ENCODE results near the gene PTPN2. TPM values are rescaled to one million over a fixed set of nuclear protein-coding genes. Genes with fewer than 3 reads are reported as not detected.

Gene PTPN2
- total RNA-seq, 2 experiments from 2014 or later: 49.4 to 53.8 TPM

DNA sequence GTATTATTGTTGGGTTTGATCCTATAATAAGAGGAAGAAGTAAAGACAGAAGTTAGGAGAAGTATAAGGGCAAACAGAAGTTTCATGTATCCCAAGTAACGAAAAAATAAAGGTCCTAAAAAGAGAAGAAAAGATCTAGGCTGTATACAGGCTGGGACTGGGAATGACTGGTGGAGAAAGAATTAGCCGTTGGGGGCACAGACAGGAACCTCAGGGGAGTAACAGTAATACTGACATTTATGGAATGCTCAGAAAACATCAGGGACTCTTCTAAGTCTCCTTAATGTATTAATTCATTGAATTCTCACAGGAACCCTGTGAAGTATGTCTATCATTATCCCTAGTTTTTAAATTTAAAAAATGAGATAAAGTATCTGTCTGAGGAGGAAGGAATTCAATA is 67.6 kb downstream of the PTPN2 start:
- no peaks in the 10 kb centered on the region for H3K9me3 Mint-ChIP-seq
- intact Hi-C loops (cut with DNase I, micrococcal nuclease): no loop called here
- H3K36me3 ChIP-seq (ENCODE audit: insufficient read depth, low read length): peaks cover 60% of the 10 kb centered on the region
- ChIA-PET CTCF (no interaction called here), POLR2A (no interaction called here)
- no peak overlapping the region for H3K4me3 Mint-ChIP-seq
- H3K4me1 Mint-ChIP-seq (ENCODE audit: low read depth): no peaks in the 10 kb centered on the region
- TF ChIP-seq, protein P1, sequence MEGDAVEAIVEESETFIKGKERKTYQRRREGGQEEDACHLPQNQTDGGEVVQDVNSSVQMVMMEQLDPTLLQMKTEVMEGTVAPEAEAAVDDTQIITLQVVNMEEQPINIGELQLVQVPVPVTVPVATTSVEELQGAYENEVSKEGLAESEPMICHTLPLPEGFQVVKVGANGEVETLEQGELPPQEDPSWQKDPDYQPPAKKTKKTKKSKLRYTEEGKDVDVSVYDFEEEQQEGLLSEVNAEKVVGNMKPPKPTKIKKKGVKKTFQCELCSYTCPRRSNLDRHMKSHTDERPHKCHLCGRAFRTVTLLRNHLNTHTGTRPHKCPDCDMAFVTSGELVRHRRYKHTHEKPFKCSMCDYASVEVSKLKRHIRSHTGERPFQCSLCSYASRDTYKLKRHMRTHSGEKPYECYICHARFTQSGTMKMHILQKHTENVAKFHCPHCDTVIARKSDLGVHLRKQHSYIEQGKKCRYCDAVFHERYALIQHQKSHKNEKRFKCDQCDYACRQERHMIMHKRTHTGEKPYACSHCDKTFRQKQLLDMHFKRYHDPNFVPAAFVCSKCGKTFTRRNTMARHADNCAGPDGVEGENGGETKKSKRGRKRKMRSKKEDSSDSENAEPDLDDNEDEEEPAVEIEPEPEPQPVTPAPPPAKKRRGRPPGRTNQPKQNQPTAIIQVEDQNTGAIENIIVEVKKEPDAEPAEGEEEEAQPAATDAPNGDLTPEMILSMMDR (IDR thresholded peaks at IDR 0.05): no peak
- peaks cover 81% of the 10 kb centered on the region for H3K36me3 Mint-ChIP-seq (ENCODE audit: low read depth)
- H3K27me3 ChIP-seq (ENCODE audit: control insufficient read depth in 1 of 2, insufficient read depth in 2 of 2, low read length in 2 of 2): no peaks in the 10 kb centered on the region
- ATAC-seq (ENCODE audit: poor library complexity) (no peak), DNase-seq (no peak)
- H3K27ac ChIP-seq (ENCODE audit: low read depth in 1 of 2, low read length in 2 of 2): no peak overlapping the region
- H3K4me3 ChIP-seq (ENCODE audit: low read length): no peak overlapping the region
- no peaks in the 10 kb centered on the region for H3K4me1 ChIP-seq (ENCODE audit: insufficient read depth, low read length)
- H3K27me3 Mint-ChIP-seq: no peaks in the 10 kb centered on the region
- no peak overlapping the region for H3K27ac Mint-ChIP-seq
- no peaks in the 10 kb centered on the region for H3K9me3 ChIP-seq (ENCODE audit: control insufficient read depth in 1 of 2, insufficient read depth in 1 of 2, low read length in 2 of 2)

DNA sequence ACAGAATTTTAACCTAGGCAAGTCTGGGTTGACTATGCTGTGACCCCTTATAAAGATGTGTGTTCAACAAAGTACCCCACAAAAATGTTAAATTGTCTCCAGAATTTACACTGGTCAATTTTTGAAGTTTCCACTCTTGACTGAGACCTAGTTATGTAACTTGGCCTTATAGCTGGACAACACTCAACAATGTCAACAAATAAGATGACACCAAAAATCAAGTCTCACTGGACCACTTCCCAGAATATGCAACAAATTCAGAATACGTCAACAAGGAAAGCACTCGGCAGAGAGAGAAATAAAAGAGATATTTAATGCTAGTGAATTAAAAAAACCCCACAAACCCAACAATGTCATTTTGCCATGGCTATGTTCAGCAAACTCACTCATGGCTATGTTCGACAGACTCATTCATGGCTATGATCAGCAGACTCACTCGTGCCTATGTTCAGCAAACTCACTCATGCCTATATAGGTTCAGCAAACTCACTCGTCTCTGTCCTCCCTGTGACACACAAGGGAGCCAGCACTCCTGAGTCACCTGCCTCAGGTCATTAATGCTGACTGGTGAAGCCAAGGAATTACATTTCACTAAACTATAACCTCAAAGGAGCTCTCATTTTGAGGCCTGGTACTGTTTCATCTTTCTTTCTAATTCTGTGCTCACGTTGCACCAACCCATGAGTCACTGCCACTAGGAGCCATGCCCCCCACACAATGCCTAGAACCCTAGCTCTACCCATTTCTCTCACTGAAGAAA is 72.7 kb downstream of the PTPN2 start:
- H3K36me3 ChIP-seq (ENCODE audit: insufficient read depth, low read length): peaks cover 48% of the 10 kb centered on the region
- no peak overlapping the region for H3K4me3 ChIP-seq (ENCODE audit: low read length)
- H3K9me3 ChIP-seq (ENCODE audit: control insufficient read depth in 1 of 2, insufficient read depth in 1 of 2, low read length in 2 of 2): no peaks in the 10 kb centered on the region
- peaks cover 5% of the 10 kb centered on the region for H3K9me3 Mint-ChIP-seq
- ChIA-PET POLR2A (no interaction called here), CTCF (no interaction called here)
- no peaks in the 10 kb centered on the region for H3K27me3 ChIP-seq (ENCODE audit: control insufficient read depth in 1 of 2, insufficient read depth in 2 of 2, low read length in 2 of 2)
- ATAC-seq (ENCODE audit: poor library complexity): no peak
- no peaks in the 10 kb centered on the region for H3K27me3 Mint-ChIP-seq
- intact Hi-C loops (cut with DNase I, micrococcal nuclease): no loop called here
- no peak overlapping the region for H3K4me3 Mint-ChIP-seq
- no peaks in the 10 kb centered on the region for H3K4me1 ChIP-seq (ENCODE audit: insufficient read depth, low read length)
- H3K36me3 Mint-ChIP-seq (ENCODE audit: low read depth): peaks cover 92% of the 10 kb centered on the region
- TF ChIP-seq, protein P1 (IDR thresholded peaks at IDR 0.05): no peak
- H3K4me1 Mint-ChIP-seq (ENCODE audit: low read depth): no peaks in the 10 kb centered on the region
- H3K27ac Mint-ChIP-seq: no peak overlapping the region
- no peak overlapping the region for H3K27ac ChIP-seq (ENCODE audit: low read depth in 1 of 2, low read length in 2 of 2)
- DNase-seq: no peak

DNA sequence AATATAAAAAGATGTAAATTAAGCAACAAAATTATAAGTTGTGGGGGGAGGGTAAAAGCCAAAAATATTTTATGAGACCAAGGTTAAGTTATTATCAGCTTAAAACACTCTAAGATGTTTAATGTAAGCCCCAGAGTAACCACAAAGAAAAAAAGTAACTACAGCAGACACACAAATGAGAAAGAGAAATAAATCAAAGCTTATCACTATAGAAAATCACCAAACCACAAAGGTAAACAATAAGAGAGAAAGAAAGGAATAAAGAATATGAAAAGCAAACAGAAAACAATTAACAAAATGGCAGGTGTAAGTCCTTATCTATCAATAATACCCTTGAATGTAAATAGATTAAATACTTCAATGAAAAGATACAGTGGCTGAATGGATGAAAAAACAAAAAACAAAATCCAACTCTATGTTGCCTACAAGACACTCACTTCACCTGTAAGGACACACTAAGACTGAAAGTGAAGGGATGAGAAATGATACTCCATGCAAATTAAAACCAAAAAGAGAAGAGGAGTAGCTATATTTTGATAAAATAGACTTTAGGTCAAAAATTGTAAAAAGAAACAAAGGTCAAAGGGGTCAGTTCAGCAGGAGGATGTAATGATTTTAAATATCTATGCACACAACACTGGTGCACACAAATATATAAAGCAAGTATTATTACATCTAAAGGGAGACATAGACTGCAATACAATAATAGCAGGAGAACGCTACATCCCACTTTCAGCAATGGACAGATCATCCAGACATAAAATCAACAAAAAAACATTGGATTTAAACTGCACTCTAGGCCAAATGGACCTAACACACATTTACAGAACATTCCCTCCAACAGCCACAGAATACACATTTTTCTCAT is 80.7 kb downstream of the PTPN2 start:
- Histone ChIP-seq H3K4me3 (ENCODE audit: low read length) (no peak overlapping the region), H3K9me3 (ENCODE audit: control insufficient read depth in 1 of 2, insufficient read depth in 1 of 2, low read length in 2 of 2) (no peaks in the 10 kb centered on the region), H3K27ac (ENCODE audit: low read depth in 1 of 2, low read length in 2 of 2) (no peak overlapping the region), H3K4me1 (ENCODE audit: insufficient read depth, low read length) (no peaks in the 10 kb centered on the region), H3K36me3 (ENCODE audit: insufficient read depth, low read length) (peaks cover 24% of the 10 kb centered on the region), H3K27me3 (ENCODE audit: control insufficient read depth in 1 of 2, insufficient read depth in 2 of 2, low read length in 2 of 2) (no peaks in the 10 kb centered on the region)
- ATAC-seq (ENCODE audit: poor library complexity) (no peak), DNase-seq (no peak)
- no peaks in the 10 kb centered on the region for H3K27me3 Mint-ChIP-seq
- no peak overlapping the region for H3K4me3 Mint-ChIP-seq
- TF ChIP-seq, protein P1 (IDR thresholded peaks at IDR 0.05): no peak
- CTCF ChIA-PET: no interaction called here
- peaks cover 5% of the 10 kb centered on the region for H3K9me3 Mint-ChIP-seq
- intact Hi-C loops (cut with DNase I, micrococcal nuclease): loop anchor here in 1 of 2 experiments (5.0 kb wide), 1 partner anchor 34 kb away; no protein-coding TSS in a partner anchor
- no peak overlapping the region for H3K27ac Mint-ChIP-seq
- H3K36me3 Mint-ChIP-seq (ENCODE audit: low read depth): peaks cover 81% of the 10 kb centered on the region
- POLR2A ChIA-PET: interaction anchor here (0.7 kb wide), 1 partner anchor 426 kb away, joined by 3 read pairs; the partner anchor contains the start of gene AFG3L2
- peaks cover 17% of the 10 kb centered on the region for H3K4me1 Mint-ChIP-seq (ENCODE audit: low read depth)

Data from CD4-positive, alpha-beta T cell (primary cell).